H1 (cell line): ENCODE data around the gene TGFB1. TPM values are rescaled to one million over a fixed set of nuclear protein-coding genes. Genes with fewer than 3 reads are reported as not detected.

ENCODE experiments used
- CTCF ChIA-PET: fragments of 300-600 bp; sonication (Branson Sonifier 250); formaldehyde crosslinking; loops from one replicate; lab custom pipeline; 2021; ENCODE audit not compliant: partially characterized antibody; lab: Charles Lee
- POLR2A ChIA-PET: fragments of 300-600 bp; sonication (Branson Sonifier 250); formaldehyde crosslinking; loops from one replicate; lab custom pipeline; 2021; ENCODE audit warnings: inconsistent platforms; ENCODE audit not compliant: partially characterized antibody; lab: Charles Lee
- DNase-seq, 2 experiments: peaks; one replicate each; pipeline versions ENCODE4 v3.0.0 to v3.0.0-alpha.2; 2010 to 2022; ENCODE audit warnings: low spot score in 2 of 2, low read depth in 1 of 2, mixed read lengths in 1 of 2
- FAIRE-seq: peaks from 2 replicates; lab custom pipeline; 2011; peaks lifted over from hg19 to GRCh38; lab: Jason Lieb, UNC
- H2AFZ ChIP-seq: 2 replicates; pipeline ENCODE4 v1.8.1; 2012; ENCODE audit warnings: low read length, inconsistent platforms
- H2AK5ac ChIP-seq: 2 replicates; pipeline ENCODE4 v1.6.1; 2013; ENCODE audit warnings: low read depth, low read length
- H2BK120ac ChIP-seq: replicated peaks from 2 replicates; pipeline ENCODE3; 2013; ENCODE audit warnings: low read depth, low read length, inconsistent platforms
- H2BK12ac ChIP-seq: 2 replicates; pipeline ENCODE4 v1.6.1; 2013; ENCODE audit warnings: low read depth, low read length
- H2BK15ac ChIP-seq: 2 replicates; pipeline ENCODE4 v1.6.1; 2013; ENCODE audit warnings: low read length
- H2BK20ac ChIP-seq: 2 replicates; pipeline ENCODE4 v1.6.1; 2013; ENCODE audit warnings: low read length
- H2BK5ac ChIP-seq: 2 replicates; pipeline ENCODE4 v1.6.1; 2013; ENCODE audit warnings: low read depth, low read length
- H3K14ac ChIP-seq: 2 replicates; pipeline ENCODE4 v1.6.1; 2013; ENCODE audit warnings: inconsistent platforms; ENCODE audit not compliant: insufficient read length
- H3K18ac ChIP-seq: 2 replicates; pipeline ENCODE4 v1.6.1; 2013; ENCODE audit warnings: low read length; ENCODE audit errors: extremely low read depth
- H3K23ac ChIP-seq: 2 replicates; pipeline ENCODE4 v1.6.1; 2013; ENCODE audit warnings: inconsistent platforms; ENCODE audit not compliant: insufficient read length
- H3K23me2 ChIP-seq: 2 replicates; pipeline ENCODE4 v1.6.1; 2013; ENCODE audit warnings: low read depth, low read length
- H3K27ac ChIP-seq: 2 replicates; pipeline ENCODE4 v1.6.1; 2011; ENCODE audit warnings: low read depth, low read length, inconsistent platforms
- H3K27me3 ChIP-seq, 4 experiments: replicated peaks in 1 of 4; 1 replicate in 1 of 4; 2 replicates in 3 of 4; pipeline versions ENCODE4 v1.6.1 to v1.8.1; 2011 to 2013; ENCODE audit warnings: low read length in 3 of 4, mild to moderate bottlenecking in 3 of 4, inconsistent platforms in 2 of 4, mixed read lengths in 2 of 4, moderate library complexity in 1 of 4; ENCODE audit not compliant: control insufficient read depth in 3 of 4, insufficient read depth in 3 of 4; ENCODE audit errors: extremely low read depth in 1 of 4
- H3K36me3 ChIP-seq, 4 experiments: 2 replicates each; pipeline versions ENCODE4 v1.6.1 to v1.8.1; 2011 to 2013; ENCODE audit warnings: mild to moderate bottlenecking in 4 of 4, low read length in 3 of 4, moderate library complexity in 2 of 4, control low read depth in 1 of 4, inconsistent platforms in 1 of 4; ENCODE audit not compliant: insufficient read depth in 4 of 4, control insufficient read depth in 2 of 4
- H3K4ac ChIP-seq: replicated peaks from 2 replicates; pipeline ENCODE3; 2013; ENCODE audit warnings: low read length, low read depth, mixed read lengths, inconsistent platforms; ENCODE audit not compliant: insufficient read length
- H3K4me1 ChIP-seq, 4 experiments: replicated peaks in 1 of 4; 1 replicate in 1 of 4; 2 replicates in 3 of 4; pipeline versions ENCODE4 v1.6.1 to v1.8.1; 2011 to 2013; ENCODE audit warnings: low read length in 3 of 4, inconsistent platforms in 2 of 4, mixed read lengths in 1 of 4; ENCODE audit not compliant: insufficient read depth in 4 of 4, control insufficient read depth in 3 of 4
- H3K4me2 ChIP-seq, 2 experiments: 2 replicates each; pipeline versions ENCODE4 v1.6.1 to v1.8.1; 2011 to 2013; ENCODE audit warnings: low read depth in 2 of 2, low read length in 2 of 2, control low read depth in 1 of 2, inconsistent platforms in 1 of 2, mild to moderate bottlenecking in 1 of 2; ENCODE audit not compliant: insufficient read depth in 1 of 2
- H3K4me3 ChIP-seq, 4 experiments: fragments of 200-600, 300-600 bp in 1 of 4; sonication (generic), shearing (Covaris generic), sonication (Bioruptor Twin) in 1 of 4; 2 replicates each; pipeline versions ENCODE4 v1.5.1 to v1.8.1; 2011 to 2016; ENCODE audit warnings: low read length in 4 of 4, low read depth in 3 of 4, control low read depth in 2 of 4, inconsistent platforms in 2 of 4, mild to moderate bottlenecking in 2 of 4, mixed read lengths in 1 of 4, moderate library complexity in 1 of 4; ENCODE audit not compliant: insufficient read depth in 2 of 4; ENCODE audit errors: extremely low read depth in 1 of 4
- H3K56ac ChIP-seq: replicated peaks from 2 replicates; pipeline ENCODE3; 2013; ENCODE audit warnings: low read depth, mild to moderate bottlenecking, mixed read lengths, low read length, inconsistent platforms; ENCODE audit not compliant: insufficient read length
- H3K79me1 ChIP-seq: 2 replicates; pipeline ENCODE4 v1.6.1; 2013; ENCODE audit warnings: low read depth, low read length, control low read depth
- H3K79me2 ChIP-seq, 2 experiments: 2 replicates each; pipeline versions ENCODE4 v1.6.1 to v1.8.1; 2012 to 2013; ENCODE audit warnings: low read length in 2 of 2, mild to moderate bottlenecking in 2 of 2, inconsistent platforms in 1 of 2; ENCODE audit not compliant: insufficient read depth in 2 of 2, control insufficient read depth in 1 of 2
- H3K9ac ChIP-seq, 4 experiments: replicated peaks in 1 of 4; 1 replicate in 1 of 4; 2 replicates in 3 of 4; pipeline versions ENCODE4 v1.6.1 to v1.8.1; 2011 to 2013; ENCODE audit warnings: low read depth in 3 of 4, low read length in 3 of 4, control low read depth in 2 of 4, mild to moderate bottlenecking in 2 of 4, moderate library complexity in 2 of 4, inconsistent platforms in 1 of 4; ENCODE audit errors: extremely low read depth in 1 of 4
- H3K9me3 ChIP-seq, 2 experiments: 2 replicates each; pipeline versions ENCODE4 v1.6.1 to v1.8.1; 2012 to 2013; ENCODE audit warnings: mild to moderate bottlenecking in 2 of 2, moderate library complexity in 2 of 2, control low read depth in 1 of 2, inconsistent platforms in 1 of 2, low read depth in 1 of 2, low read length in 1 of 2, mixed read lengths in 1 of 2; ENCODE audit not compliant: insufficient read depth in 2 of 2
- H4K20me1 ChIP-seq, 2 experiments: replicated peaks in 1 of 2; 2 replicates each; pipeline versions ENCODE3 to v1.8.1; 2011 to 2013; ENCODE audit warnings: inconsistent platforms in 2 of 2, low read length in 2 of 2, mild to moderate bottlenecking in 1 of 2; ENCODE audit not compliant: insufficient read depth in 2 of 2, control insufficient read depth in 1 of 2
- H4K5ac ChIP-seq: 2 replicates; pipeline ENCODE4 v1.6.1; 2013; ENCODE audit warnings: low read length, low read depth, mixed read lengths, inconsistent platforms; ENCODE audit not compliant: insufficient read length
- H4K8ac ChIP-seq: 2 replicates; pipeline ENCODE4 v1.8.0; 2013; ENCODE audit warnings: mild to moderate bottlenecking, moderate library complexity, low read length, inconsistent platforms; ENCODE audit not compliant: insufficient read depth; ENCODE audit errors: extremely low read depth
- H4K91ac ChIP-seq: replicated peaks from 2 replicates; pipeline ENCODE3; 2013; ENCODE audit warnings: low read length, mixed read lengths, inconsistent platforms; ENCODE audit not compliant: insufficient read length
- CREB1 ChIP-seq: IDR thresholded peaks from 2 replicates; pipeline ENCODE4 v1.6.1; 2012; ENCODE audit warnings: inconsistent platforms
- CTBP2 ChIP-seq: IDR thresholded peaks from 2 replicates; pipeline ENCODE4 v1.7.0; 2011; ENCODE audit warnings: borderline replicate concordance, mild to moderate bottlenecking, moderate library complexity, mixed read lengths, low read length; ENCODE audit not compliant: insufficient read depth, insufficient read length
- EZH2 ChIP-seq: fragments of 200-600 bp; sonication (generic); IDR thresholded peaks from 2 replicates; pipeline ENCODE4 v1.7.1; 2012; ENCODE audit warnings: low read depth, mild to moderate bottlenecking, moderate library complexity, low read length, inconsistent platforms; ENCODE audit not compliant: severe bottlenecking
- GTF2F1 ChIP-seq: IDR thresholded peaks from 2 replicates; pipeline ENCODE4 v1.6.1; 2012; ENCODE audit warnings: low read depth, low read length, improper control_type of control experiment, borderline replicate concordance
- HDAC6 ChIP-seq: IDR thresholded peaks from one replicate; pipeline ENCODE4 v1.7.1; 2012; ENCODE audit warnings: low read depth, mild to moderate bottlenecking, inconsistent platforms, low read length, moderate library complexity
- JUN ChIP-seq: IDR thresholded peaks from 2 replicates; pipeline ENCODE4 v1.6.1; 2011; ENCODE audit warnings: low read depth, mild to moderate bottlenecking, improper control_type of control experiment, low read length
- MAFK ChIP-seq: IDR thresholded peaks from 2 replicates; pipeline ENCODE4 v1.6.1; 2012; ENCODE audit warnings: low read depth, mild to moderate bottlenecking, improper control_type of control experiment, low read length
- SIRT6 ChIP-seq: IDR thresholded peaks from one replicate; pipeline ENCODE4 v1.7.1; 2012; ENCODE audit warnings: low read length, inconsistent platforms
- TBP ChIP-seq: IDR thresholded peaks from 2 replicates; pipeline ENCODE4 v1.6.1; 2011; ENCODE audit warnings: low read depth, low read length, improper control_type of control experiment
- WGBS, 2 experiments: shearing (Covaris generic) in 1 of 2; methylation state at CpG; one replicate each; pipeline versions ENCODE4 v1.1.6 to v1.1.7; 2013 to 2015; ENCODE audit warnings: low lambda C conversion rate in 2 of 2, mixed read lengths in 2 of 2, inconsistent platforms in 1 of 2, low coverage in 1 of 2, missing lambda C conversion rate in 1 of 2; ENCODE audit not compliant: insufficient replicate concordance in 2 of 2, insufficient coverage in 1 of 2, insufficient read length in 1 of 2; ENCODE audit errors: extremely low coverage in 1 of 2, missing lambda C conversion rate in 1 of 2; 5-methylcytosine and 5-hydroxymethylcytosine counted together
- polyA plus RNA-seq, 7 experiments: library from polyadenylated mRNA; depleted of rRNA in 3 of 7; stranded (reverse) in 5 of 7; unstranded in 2 of 7; fragments of >200 nt in 5 of 7; fragments of 200-250 nt in 2 of 7; gene quantifications; 1 replicate in 5 of 7; 2 replicates in 1 of 7; 4 replicates in 1 of 7; pipeline versions ENCODE4 v1.2.1 to v1.2.3, GENCODE V29; 2011 to 2013; ENCODE audit warnings: missing spikeins in 2 of 7, mixed read lengths in 2 of 7
- total RNA-seq: library from RNA; stranded (reverse); fragmentation: NEBNext Ultra II Directional; extraction: Animal tissue kit (Norgen Biotek cat#: 25700); gene quantifications from 2 replicates; pipeline ENCODE4 v1.2.1, GENCODE V29; 2021

Gene TGFB1
- total and polyA plus RNA-seq, 2 of the 8 experiments (the other 6 are each of a cell fraction or from before 2014, with no cell fraction given), result 1.7 to 10.6 TPM

DNA sequence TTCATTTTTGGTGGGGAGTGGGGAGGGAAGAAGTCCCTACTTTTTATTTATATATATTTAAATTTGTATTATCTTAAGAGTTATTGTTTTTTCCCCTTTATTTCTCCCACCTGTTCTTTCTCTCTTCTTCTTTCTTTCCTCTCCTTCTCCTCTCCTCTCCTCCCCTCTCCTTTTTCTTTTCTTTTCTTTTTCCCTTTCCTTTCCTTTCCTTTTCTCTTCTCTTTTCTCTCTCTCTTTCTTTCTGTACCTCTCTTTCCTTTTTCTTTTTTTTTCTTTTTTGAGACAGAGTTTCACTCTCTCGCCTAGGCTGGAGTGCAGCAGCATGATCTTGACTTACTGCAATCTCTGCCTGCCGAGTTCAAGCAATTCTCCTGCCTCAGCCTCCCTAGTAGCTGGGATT, 45.8 kb upstream of the TGFB1 start:
- Histone ChIP-seq H3K4me1 (peaks cover 0 to 5% (median 0%) of the 10 kb centered on the region in 4 experiments; a peak in 5 of 7 replicates), H3K23ac (no peak overlapping the region), H3K56ac (no peak overlapping the region), H2BK12ac (no peak overlapping the region), H3K27ac (no peak overlapping the region), H3K79me2 (peaks cover 0 to 33% of the 10 kb centered on the region in 2 experiments; a peak in 2 of 4 replicates), H4K91ac (no peak overlapping the region), H2BK15ac (no peak overlapping the region), H3K4ac (no peak overlapping the region), H3K79me1 (peaks cover 10% of the 10 kb centered on the region; the same call in 1 of the 2 replicates), H4K8ac (no peak overlapping the region), H2AK5ac (no peak overlapping the region), H4K20me1 (peaks cover 0 to 1% of the 10 kb centered on the region in 2 experiments), H3K18ac (no peak overlapping the region), H2AFZ (no peak overlapping the region), H3K4me3 (no peak overlapping the region), H3K36me3 (no peaks in the 10 kb centered on the region), H3K23me2 (peaks cover 4% of the 10 kb centered on the region), H3K9me3 (no peaks in the 10 kb centered on the region), H3K27me3 (no peaks in the 10 kb centered on the region), H3K14ac (no peak overlapping the region), H2BK5ac (no peak overlapping the region), H4K5ac (no peak overlapping the region), H3K9ac (no peak overlapping the region), H2BK120ac (no peak overlapping the region), H3K4me2 (no peak overlapping the region; a peak in 1 of 4 replicates), H2BK20ac (no peak overlapping the region)
- ChIA-PET CTCF (no interaction called here), POLR2A (interaction anchor here (0.9 to 2.0 kb wide), 4 partner anchors 8 to 40 kb away, joined by 3 to 10 read pairs (median 8); partner anchors contain the start of genes B3GNT8 and DMAC2)
- DNase-seq (no peak), FAIRE-seq (no peak)
- WGBS, 2 experiments, result 87% methylated on average over 2 of the region's 2 CpGs; no CpG with 5 or more reads in 1 of the 2 experiments
- TF ChIP-seq GTF2F1 (no peak), CTBP2 (no peak), HDAC6 (no peak), EZH2 (no peak), TBP (no peak), MAFK (no peak), SIRT6 (no peak), CREB1 (no peak), JUN (no peak)
